ENCODE data around the gene FKBP8.

The FKBP8 gene

GRCh38 chr19:18483119-18483890 lies 60.1 kb downstream of the FKBP8 start:
- no peak for DNase-seq (ENCODE audit: low spot score)
